SHP77 (cell line): ENCODE results near the gene DEF6.
"Not testable (repeated sequence)": the region's sequence is repeated elsewhere in the genome, so short reads cannot be mapped to it uniquely, and the experiment has no call there.

Experiments used
- DNase-seq, 2 experiments: peaks; one replicate each; lab custom pipeline; 2025; lab: John Stamatoyannopoulos, UW

Gene DEF6

GRCh38 chr6:35310265-35310831, 12.7 kb downstream of the DEF6 start:
- DNase-seq = no peak

GRCh38 chr6:35311390-35312075, 13.9 kb downstream of the DEF6 start:
- no peak for DNase-seq

- DNase-seq = no peak
These were observed 14.6 kb downstream of the DEF6 start for GRCh38 chr6:35312076-35312800.

GRCh38 chr6:35312807-35313206, 15.2 kb downstream of the DEF6 start:
- no peak for DNase-seq

GRCh38 chr6:35317483-35318195, 20.0 kb downstream of the DEF6 start:
- DNase-seq = peak; percentile 40 to 58

- peak; percentile 69 to 87 for DNase-seq
These were observed 20.9 kb downstream of the DEF6 start for GRCh38 chr6:35318196-35319171.

- no peak for DNase-seq
These were observed 21.9 kb downstream of the DEF6 start for GRCh38 chr6:35319346-35320030.

GRCh38 chr6:35320031-35320410, 22.4 kb downstream of the DEF6 start:
- peak; percentile 6 to 22 for DNase-seq

GRCh38 chr6:35321091-35321490, 23.5 kb downstream of the DEF6 start:
- no peak for DNase-seq

GRCh38 chr6:35327349-35328027, 29.9 kb downstream of the DEF6 start:
- DNase-seq = peak; percentile 63 to 65

- DNase-seq = peak in 1 of 2 experiments; percentile 10
These were observed 30.6 kb downstream of the DEF6 start for GRCh38 chr6:35328108-35328723.

GRCh38 chr6:35328965-35329364, 31.3 kb downstream of the DEF6 start:
- DNase-seq = not testable (repeated sequence)

- DNase-seq = no peak
These were observed 33.0 kb downstream of the DEF6 start for GRCh38 chr6:35330541-35331119.

- peak; percentile 81 to 84 for DNase-seq
These were observed 34.7 kb downstream of the DEF6 start for GRCh38 chr6:35332074-35332887.

- DNase-seq = no peak
These were observed 43.9 kb downstream of the DEF6 start for GRCh38 chr6:35341557-35341956.

- DNase-seq = peak; percentile 84 to 89
These were observed 44.9 kb downstream of the DEF6 start, which contains the start of gene PPARD for GRCh38 chr6:35342258-35343091. Gene PPARD, plus strand, starts transcription at chr6:35342558. Its CDS starts 68,530 bp downstream, at chr6:35411088.

GRCh38 chr6:35343092-35343834, 45.6 kb downstream of the DEF6 start:
- no peak for DNase-seq
